Stromal cell of bone marrow (primary cell): ENCODE results near the gene FGF19.

ENCODE experiments used
- DNase-seq: peaks from one replicate; pipeline ENCODE4 v3.0.0-alpha.2; 2012; ENCODE audit warnings: low read depth

Gene FGF19, protein sequence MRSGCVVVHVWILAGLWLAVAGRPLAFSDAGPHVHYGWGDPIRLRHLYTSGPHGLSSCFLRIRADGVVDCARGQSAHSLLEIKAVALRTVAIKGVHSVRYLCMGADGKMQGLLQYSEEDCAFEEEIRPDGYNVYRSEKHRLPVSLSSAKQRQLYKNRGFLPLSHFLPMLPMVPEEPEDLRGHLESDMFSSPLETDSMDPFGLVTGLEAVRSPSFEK

DNA sequence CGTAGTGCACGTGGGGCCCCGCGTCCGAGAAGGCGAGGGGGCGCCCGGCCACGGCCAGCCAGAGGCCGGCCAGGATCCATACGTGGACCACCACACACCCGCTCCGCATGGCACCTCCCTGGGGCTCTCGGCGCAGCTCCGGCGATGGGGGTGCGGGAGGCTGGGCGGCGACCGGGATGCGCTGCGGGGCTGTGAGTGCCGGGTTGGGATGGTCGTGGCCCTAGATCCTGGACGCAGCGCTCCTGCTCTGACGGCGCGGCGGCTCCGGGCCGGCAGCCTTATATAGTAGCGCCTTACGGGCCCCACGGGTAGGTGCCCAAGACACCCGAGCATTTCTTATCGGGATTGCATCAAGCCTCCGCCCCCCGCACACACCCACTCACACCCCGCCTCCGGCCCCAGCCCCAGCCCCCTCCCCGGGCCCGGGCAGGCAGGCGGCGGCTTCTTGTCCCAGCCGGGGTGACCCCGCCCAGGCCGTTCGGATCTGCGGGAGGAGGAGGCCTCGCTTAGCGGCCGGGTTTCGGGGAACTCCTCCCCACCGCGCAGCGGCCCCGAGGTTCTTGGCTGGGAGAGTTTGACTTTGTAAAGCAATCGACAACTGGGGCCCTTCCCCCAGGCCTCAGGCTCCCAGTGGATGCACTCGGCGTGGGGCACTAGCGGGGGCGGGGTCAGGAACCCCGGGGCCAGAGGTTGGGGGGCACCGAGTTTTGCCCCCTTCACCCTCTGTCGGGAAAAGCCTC is at the start of gene FGF19:
Gene FGF19, minus strand, starts transcription at position 255 of the 740 bp plus-strand sequence. Its CDS starts 146 bp downstream, at position 109.
- no peak for DNase-seq

DNA sequence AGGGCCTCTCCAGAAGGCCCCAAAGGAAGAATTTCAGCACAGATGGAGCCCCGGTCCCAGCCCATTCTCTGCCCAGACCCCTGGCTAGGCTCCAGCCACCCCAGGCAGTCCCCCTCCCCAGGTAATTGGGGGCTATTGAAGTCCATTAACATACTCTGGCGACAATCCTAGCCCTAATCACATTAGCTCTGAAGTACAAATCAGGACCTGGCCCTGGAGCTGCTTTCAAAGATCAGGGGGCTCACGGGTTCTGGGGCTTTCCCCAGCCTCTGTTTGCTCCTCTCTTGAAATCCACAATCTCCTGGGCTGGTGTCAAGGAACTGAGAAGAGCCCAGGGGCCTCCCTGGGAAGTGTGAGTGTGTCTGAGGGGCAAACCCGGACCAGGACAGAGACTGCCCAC is 49.1 kb upstream of the FGF19 start:
- DNase-seq: no peak

DNA sequence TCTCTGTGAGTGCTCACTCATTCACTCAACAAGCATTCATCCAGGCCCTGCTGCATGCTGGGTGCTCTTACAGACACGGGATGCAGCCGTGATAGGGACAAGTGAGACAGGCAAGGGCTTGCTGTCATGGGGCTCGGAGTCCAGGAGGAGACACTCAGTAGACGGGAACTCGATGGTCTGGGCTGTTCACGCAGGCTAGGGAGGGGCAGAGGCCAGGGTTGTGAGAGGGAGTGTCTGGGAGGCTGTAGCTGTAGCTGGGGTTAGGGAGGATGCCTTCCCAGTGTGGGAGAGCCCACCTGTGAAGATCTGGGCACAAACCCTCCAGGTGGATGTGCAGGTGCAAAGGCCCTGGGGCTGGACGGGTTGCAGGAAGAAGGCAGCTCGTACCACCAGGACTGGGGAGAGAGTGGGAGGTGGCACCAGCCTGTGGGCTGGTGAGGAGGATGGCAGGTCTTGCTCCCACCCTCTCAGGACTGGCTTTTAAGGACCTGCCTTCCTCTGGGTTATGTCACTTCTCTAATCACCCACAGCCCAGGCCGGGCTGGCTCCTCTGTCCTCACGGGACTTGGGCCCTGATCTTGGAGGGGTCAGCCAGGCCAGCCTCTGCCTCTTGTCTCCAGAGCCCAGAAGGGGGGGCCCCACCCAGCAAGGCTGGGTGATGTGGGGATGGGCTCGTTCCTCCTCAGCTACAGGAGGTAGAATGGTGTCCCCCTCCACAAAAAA is 47.2 kb upstream of the FGF19 start:
- no peak for DNase-seq

GRCh38 chr11:69750108-69750850 is 46.5 kb upstream of the FGF19 start:
- DNase-seq: no peak

DNA sequence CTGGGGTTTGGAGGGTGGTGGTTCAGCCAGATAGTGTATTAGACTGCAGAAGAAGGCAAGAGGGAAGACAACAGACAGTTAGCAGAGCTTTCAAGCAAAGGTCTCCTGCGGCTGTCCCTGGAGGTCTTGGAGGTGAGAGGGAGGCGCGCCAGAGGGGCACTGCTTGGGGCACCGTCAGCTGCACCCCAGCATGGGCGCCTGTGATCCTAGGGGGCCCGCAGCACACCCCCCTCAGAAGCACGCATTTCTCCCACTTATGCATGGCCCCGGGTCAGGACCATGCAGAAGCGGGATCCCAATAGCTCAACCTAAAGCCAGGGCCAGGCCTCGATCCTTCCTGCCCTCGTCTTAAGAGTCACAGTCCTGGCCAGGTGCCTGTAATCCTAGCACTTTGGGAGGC is 44.8 kb upstream of the FGF19 start:
- DNase-seq: no peak

DNA sequence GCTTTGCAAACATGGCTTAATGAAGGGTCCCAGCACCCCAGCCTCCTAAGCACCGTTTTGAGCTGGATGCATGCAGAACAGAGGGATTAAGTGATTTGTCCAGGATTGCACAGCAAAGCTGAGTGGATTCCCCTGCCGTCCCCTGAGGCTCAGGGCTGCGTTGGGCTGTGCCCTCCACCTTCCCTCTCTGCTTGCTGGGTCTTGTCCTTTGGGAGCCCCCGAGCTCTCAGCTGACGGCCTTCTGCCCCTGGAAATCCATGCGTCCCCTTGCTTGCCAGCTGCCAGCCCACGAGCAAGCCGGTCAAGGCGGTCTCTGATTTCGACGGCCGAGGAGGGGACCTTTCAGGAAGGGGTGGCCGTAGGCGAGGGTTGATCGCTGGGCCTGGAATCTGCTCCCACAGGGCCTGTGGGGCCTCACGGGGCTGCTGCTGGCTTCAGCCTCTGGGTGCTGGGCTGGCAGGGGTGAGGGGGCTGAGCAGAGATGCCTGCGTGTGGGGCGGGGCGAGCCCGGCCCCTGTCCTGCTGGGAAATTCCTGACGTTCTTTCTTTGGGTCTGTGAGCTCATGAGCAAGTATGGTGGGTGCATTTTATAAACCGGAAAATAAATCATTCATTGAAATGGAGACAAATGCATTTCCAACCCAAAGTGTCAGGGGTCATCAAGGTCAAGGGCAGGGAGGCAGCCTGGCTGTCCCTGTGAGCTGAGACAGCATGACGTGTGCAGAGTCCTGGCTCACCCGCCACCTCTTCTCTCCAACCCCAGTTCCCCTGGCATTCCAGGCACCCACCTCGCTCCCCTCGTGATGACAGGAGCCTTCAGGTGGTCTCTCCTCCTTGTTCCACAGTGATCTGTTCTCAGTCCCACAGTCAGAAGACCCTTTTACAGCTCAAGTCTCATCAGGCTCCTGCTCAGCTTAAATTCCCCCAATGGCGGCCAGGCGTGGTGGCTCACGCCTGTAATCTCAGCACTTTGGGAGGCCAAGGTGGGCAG is 43.2 kb upstream of the FGF19 start:
- DNase-seq: no peak

- no peak for DNase-seq
These were observed 42.3 kb upstream of the FGF19 start for GRCh38 chr11:69746140-69746539.

GRCh38 chr11:69745201-69745600 is 41.4 kb upstream of the FGF19 start:
- DNase-seq: no peak

GRCh38 chr11:69744435-69744834 is 40.6 kb upstream of the FGF19 start:
- DNase-seq: peak; percentile 7

- no peak for DNase-seq
These were observed 31.0 kb upstream of the FGF19 start for GRCh38 chr11:69734841-69735240.

DNA sequence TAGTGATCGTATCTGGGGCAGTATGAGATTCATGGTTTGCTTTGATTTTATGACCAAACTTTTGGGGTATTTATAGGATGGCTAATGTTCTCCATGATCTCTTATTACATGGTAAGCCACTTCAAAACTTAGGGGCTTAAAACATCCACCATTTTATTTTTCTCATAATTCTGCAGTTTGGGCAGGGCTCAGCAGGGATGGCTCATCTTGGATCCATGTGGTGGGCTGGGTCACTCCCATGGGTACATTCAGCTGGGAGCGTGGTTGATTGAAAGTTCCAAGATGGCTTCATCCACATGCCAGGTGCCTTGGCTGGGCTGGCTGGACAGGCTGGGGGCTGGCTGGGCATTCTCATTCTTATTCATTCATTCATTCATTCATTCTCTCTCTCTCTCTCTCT is 30.5 kb upstream of the FGF19 start:
- no peak for DNase-seq

- no peak for DNase-seq
These were observed 29.1 kb upstream of the FGF19 start for GRCh38 chr11:69732910-69733309.

- DNase-seq: no peak
These were observed 27.3 kb upstream of the FGF19 start for GRCh38 chr11:69731110-69731509.

GRCh38 chr11:69730500-69730899 is 26.7 kb upstream of the FGF19 start:
- no peak for DNase-seq

DNA sequence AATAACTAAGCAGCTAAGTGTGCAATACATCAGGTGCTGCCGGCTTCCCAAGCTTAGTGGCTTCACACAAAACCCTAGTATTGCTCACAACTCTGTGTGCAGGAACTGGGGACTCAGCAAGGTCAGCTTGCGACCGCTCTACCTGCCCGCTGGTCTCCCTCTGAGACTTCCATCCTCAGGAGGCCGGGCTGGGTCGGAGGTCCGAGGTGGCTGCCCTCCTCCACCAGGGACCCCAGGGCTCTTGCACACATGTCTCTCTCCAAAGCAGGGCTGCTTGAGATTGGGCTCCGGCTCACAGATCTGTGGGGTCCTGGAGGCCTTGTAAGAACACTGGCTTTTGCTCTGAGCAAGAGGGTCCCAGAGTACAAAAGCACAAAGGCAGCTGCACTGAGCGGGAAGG is 25.4 kb upstream of the FGF19 start:
- DNase-seq: no peak

GRCh38 chr11:69727266-69727665 is 23.4 kb upstream of the FGF19 start:
- DNase-seq: no peak

GRCh38 chr11:69726481-69726880 is 22.7 kb upstream of the FGF19 start:
- DNase-seq: no peak

DNA sequence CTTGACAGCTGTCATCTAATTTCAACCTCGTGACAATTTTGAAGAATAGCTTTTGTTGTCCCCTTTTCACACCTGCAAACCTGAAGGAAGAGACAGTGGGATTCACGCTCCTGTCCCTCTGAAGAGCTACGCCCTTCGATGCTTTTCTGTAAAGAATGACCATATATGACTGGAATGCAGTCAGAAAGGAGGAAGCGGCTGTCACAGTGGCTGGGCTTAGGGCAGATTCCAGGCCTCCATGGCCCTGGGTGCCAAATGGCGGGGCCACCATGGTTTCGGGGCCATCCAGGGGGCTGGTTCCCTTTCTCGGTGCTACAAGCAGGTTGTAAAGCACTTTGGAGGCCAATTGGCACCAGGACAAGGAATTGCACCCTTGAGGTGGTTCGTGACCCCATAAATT is 22.2 kb upstream of the FGF19 start:
- no peak for DNase-seq

GRCh38 chr11:69721745-69722144 is 17.9 kb upstream of the FGF19 start:
- DNase-seq: no peak

- DNase-seq: no peak
These were observed 17.3 kb upstream of the FGF19 start for GRCh38 chr11:69721106-69721505.

- DNase-seq: no peak
These were observed 15.1 kb upstream of the FGF19 start for GRCh38 chr11:69718912-69719311.
